Endodermal cell (in vitro differentiated cells): Measurements from ENCODE around the gene GIT1. TPM values are rescaled to one million over a fixed set of nuclear protein-coding genes. Genes with fewer than 3 reads are reported as not detected.

Experiments
- DNase-seq: peaks from one replicate; pipeline ENCODE4 v3.0.0-alpha.2; 2017
- H3K27ac ChIP-seq: 2 replicates; pipeline ENCODE4 v1.5.1; 2013; ENCODE audit warnings: mild to moderate bottlenecking, low read depth, low read length, moderate library complexity
- H3K27me3 ChIP-seq: 2 replicates; pipeline ENCODE4 v1.6.1; 2013; ENCODE audit warnings: mild to moderate bottlenecking, low read length, moderate library complexity; ENCODE audit not compliant: insufficient read depth, control insufficient read depth, poor library complexity, severe bottlenecking
- H3K36me3 ChIP-seq: 2 replicates; pipeline ENCODE4 v1.7.0; 2013; ENCODE audit warnings: mild to moderate bottlenecking, low read length, moderate library complexity; ENCODE audit not compliant: control insufficient read depth, insufficient read depth
- H3K4me1 ChIP-seq: one replicate; pipeline ENCODE4 v1.7.0; 2013; ENCODE audit warnings: low read length; ENCODE audit not compliant: control insufficient read depth, insufficient read depth
- H3K4me3 ChIP-seq: 2 replicates; pipeline ENCODE4 v1.5.1; 2013; ENCODE audit warnings: mild to moderate bottlenecking, low read length, moderate library complexity
- H3K9ac ChIP-seq: 2 replicates; pipeline ENCODE4 v1.6.1; 2013; ENCODE audit warnings: mild to moderate bottlenecking, low read length, moderate library complexity; ENCODE audit not compliant: poor library complexity, severe bottlenecking; ENCODE audit errors: extremely low read depth
- H3K9me3 ChIP-seq: 2 replicates; pipeline ENCODE4 v1.6.1; 2013; ENCODE audit warnings: mild to moderate bottlenecking, low read length, moderate library complexity; ENCODE audit not compliant: control insufficient read depth
- H3K27ac Mint-ChIP-seq: 2 replicates; pipeline ENCODE4 v1.8.0; 2020; ENCODE audit warnings: mixed read lengths
- H3K27me3 Mint-ChIP-seq: 2 replicates; pipeline ENCODE4 v1.8.0; 2021; ENCODE audit warnings: mild to moderate bottlenecking, mixed read lengths; ENCODE audit not compliant: insufficient read depth
- H3K36me3 Mint-ChIP-seq: 2 replicates; pipeline ENCODE4 v1.8.0; 2020; ENCODE audit warnings: low read depth, mixed read lengths
- H3K4me1 Mint-ChIP-seq: 2 replicates; pipeline ENCODE4 v1.8.0; 2020; ENCODE audit warnings: mixed read lengths
- H3K4me3 Mint-ChIP-seq: 2 replicates; pipeline ENCODE4 v1.8.0; 2020; ENCODE audit warnings: mild to moderate bottlenecking, moderate library complexity, mixed read lengths
- H3K9me3 Mint-ChIP-seq: 2 replicates; pipeline ENCODE4 v1.8.0; 2020; ENCODE audit warnings: mild to moderate bottlenecking, mixed read lengths
- WGBS, 2 experiments: methylation state at CpG; one replicate each; pipeline versions ENCODE4 v1.1.5 to v1.1.7; 2013; ENCODE audit warnings: missing lambda C conversion rate in 2 of 2, mixed read lengths in 1 of 2; ENCODE audit not compliant: insufficient coverage in 1 of 2, insufficient read length in 1 of 2; 5-methylcytosine and 5-hydroxymethylcytosine counted together
- total RNA-seq, 2 donors: library from RNA; stranded (reverse); fragmentation: NEBNext Ultra II Directional in 1 of 2; extraction: Animal tissue kit (Norgen Biotek cat#: 25700) in 1 of 2; gene quantifications; 2 replicates in 1 of 2; 3 replicates in 1 of 2; pipeline ENCODE4 v1.2.1, GENCODE V29; 2021
- TF ChIP-seq, protein P1 (sequence below): fragments of 200-600 bp; sonication (generic); conservative IDR thresholded peaks from 2 replicates; pipeline ENCODE4 v1.5.0; 2021; ENCODE audit warnings: antibody characterized with exemption, mild to moderate bottlenecking

GIT1 gene
- total RNA-seq, 2 donors from 2014 or later, result 45.0 to 61.8 TPM

DNA sequence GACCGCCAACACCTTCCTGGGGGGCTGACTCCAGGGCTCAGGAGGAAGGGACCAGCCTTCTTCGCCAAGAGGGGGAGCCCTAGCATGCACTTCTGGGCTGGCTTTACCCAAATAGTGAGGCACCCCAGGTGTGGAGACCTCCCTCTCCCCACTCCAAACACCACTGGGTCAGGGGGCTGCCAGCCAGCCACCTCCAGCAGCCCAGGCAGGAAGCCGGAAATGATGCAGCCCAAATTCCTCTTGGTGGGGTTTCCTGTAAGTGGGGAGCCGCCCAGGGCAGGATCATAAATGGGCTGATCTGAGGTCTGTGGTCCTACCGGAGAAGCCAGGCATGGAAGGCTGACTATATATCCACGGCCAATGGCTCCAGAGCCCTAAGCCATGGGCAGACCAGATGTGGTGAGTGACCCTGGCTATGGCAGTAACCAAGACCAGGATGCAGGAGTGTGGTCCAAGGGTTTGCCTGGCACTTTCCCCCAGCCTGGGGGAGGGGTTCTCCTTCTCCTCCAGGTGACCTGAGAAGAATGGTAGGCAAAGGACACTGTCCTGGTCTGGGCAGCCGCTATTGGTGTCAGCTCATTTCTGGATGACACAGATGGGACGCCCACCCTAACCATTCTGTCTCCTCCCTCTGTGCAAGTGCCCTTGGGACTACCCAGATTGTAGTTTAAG lies 4.2 kb downstream of the GIT1 start:
- Mint-ChIP-seq H3K4me3 (no peak overlapping the region), H3K4me1 (peaks cover 18% of the 10 kb centered on the region), H3K27ac (no peak overlapping the region), H3K36me3 (peaks cover 23% of the 10 kb centered on the region), H3K9me3 (no peaks in the 10 kb centered on the region), H3K27me3 (peaks cover 11% of the 10 kb centered on the region)
- Histone ChIP-seq H3K4me1 (peaks cover 13% of the 10 kb centered on the region), H3K27me3 (peaks cover 5% of the 10 kb centered on the region), H3K36me3 (peaks cover 19% of the 10 kb centered on the region), H3K9me3 (no peaks in the 10 kb centered on the region), H3K9ac (no peak overlapping the region), H3K27ac (no peak overlapping the region), H3K4me3 (no peak overlapping the region)
- WGBS, 2 experiments, result 82 to 86% methylated on average over 1 to 8 of the region's 8 CpGs
- TF ChIP-seq, protein P1, sequence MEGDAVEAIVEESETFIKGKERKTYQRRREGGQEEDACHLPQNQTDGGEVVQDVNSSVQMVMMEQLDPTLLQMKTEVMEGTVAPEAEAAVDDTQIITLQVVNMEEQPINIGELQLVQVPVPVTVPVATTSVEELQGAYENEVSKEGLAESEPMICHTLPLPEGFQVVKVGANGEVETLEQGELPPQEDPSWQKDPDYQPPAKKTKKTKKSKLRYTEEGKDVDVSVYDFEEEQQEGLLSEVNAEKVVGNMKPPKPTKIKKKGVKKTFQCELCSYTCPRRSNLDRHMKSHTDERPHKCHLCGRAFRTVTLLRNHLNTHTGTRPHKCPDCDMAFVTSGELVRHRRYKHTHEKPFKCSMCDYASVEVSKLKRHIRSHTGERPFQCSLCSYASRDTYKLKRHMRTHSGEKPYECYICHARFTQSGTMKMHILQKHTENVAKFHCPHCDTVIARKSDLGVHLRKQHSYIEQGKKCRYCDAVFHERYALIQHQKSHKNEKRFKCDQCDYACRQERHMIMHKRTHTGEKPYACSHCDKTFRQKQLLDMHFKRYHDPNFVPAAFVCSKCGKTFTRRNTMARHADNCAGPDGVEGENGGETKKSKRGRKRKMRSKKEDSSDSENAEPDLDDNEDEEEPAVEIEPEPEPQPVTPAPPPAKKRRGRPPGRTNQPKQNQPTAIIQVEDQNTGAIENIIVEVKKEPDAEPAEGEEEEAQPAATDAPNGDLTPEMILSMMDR, result peak; percentile 35
- peak; percentile 72 for DNase-seq

DNA sequence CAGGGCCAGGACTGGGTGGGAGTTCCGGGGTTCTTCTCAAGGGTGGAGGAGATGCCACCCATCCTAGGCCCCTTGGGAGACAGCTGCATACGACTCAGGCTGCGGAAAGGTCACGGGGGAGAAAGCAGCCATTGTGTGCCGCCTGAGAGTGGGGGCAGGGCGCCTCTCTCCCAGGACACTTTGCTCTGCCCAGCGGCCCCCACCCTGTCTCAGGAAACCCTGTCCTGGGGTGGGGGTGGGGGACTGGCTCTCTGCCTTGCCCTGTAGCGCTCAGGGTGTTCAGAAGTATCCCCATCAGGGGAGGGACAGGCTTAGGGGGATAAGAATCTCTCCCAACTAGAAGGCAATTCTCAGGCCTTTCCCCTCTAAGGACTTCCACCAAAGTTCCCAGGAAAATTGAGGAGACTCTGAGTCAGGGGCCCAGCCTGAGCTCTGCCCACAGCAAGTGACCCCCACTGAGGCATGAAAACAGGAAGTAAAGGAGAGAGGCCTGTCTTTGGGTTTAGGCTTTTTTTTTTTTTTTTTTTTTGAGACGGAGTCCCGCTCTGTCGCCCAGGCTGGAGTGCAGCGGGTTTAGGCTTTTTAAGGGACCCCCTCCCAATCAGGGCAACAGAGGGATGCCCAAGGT lies 4.9 kb downstream of the GIT1 start:
- TF ChIP-seq, protein P1, result no peak
- peak overlapping the region; percentile 68 for H3K27ac Mint-ChIP-seq
- H3K27me3 Mint-ChIP-seq, result peaks cover 7% of the 10 kb centered on the region
- H3K9me3 ChIP-seq, result no peaks in the 10 kb centered on the region
- peaks cover 14% of the 10 kb centered on the region for H3K4me1 Mint-ChIP-seq
- no peak overlapping the region for H3K4me3 ChIP-seq
- no peak overlapping the region for H3K9ac ChIP-seq
- no peaks in the 10 kb centered on the region for H3K27me3 ChIP-seq
- peaks cover 23% of the 10 kb centered on the region for H3K36me3 Mint-ChIP-seq
- H3K4me3 Mint-ChIP-seq, result no peak overlapping the region
- peaks cover 24% of the 10 kb centered on the region for H3K36me3 ChIP-seq
- peaks cover 13% of the 10 kb centered on the region for H3K4me1 ChIP-seq
- DNase-seq, result peak; percentile 53
- WGBS, 2 experiments, result 74 to 88% methylated on average over 8 to 12 of the region's 12 CpGs
- H3K27ac ChIP-seq, result no peak overlapping the region
- H3K9me3 Mint-ChIP-seq, result no peaks in the 10 kb centered on the region

DNA sequence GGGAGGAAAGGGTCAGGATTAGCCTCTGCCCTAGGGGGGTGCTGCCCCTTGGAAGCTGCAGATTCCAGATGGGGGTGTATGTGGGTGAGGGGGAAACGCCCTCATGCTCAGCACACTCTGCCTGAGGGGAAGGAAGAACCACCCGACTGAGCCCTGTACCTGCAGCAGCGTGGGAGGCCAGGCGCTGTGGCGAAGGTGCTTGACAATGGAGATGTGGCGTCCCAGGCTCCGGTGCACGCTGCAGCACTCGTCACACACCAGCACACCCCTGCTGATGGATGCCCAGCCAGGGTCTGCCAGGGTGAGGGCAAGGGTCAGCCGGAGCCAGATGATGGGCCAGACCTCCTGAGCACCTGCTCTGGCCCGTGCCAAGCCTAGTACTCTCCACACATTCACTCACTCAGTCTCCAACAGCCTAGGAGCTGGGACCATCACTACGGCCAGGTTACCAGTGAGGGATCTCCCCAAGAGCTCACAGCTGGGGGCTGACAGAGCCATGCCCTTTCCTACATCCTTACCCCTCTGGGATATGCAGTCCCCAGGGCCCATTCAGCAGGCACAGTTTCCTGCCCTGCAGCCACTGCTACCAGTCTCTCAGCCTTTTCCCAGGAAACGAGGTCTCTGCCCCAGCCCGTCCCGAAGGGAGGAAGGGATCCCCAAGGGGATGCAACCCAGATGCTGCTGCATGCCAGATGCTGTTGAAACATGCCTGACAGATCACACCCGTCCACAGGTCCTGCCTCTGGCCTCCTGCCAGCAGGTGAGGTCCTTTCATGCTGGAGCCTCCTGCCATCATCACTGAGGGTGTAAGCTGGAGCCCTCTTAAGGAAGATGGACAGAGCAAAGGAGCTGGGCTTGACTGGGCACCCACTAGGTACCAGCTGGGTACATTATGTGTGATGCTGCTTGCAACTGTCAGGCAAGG lies 5.9 kb downstream of the GIT1 start:
- TF ChIP-seq, protein P1, result no peak
- Histone ChIP-seq H3K27me3 (no peaks in the 10 kb centered on the region), H3K4me1 (peaks cover 13% of the 10 kb centered on the region), H3K27ac (no peak overlapping the region), H3K36me3 (peaks cover 27% of the 10 kb centered on the region), H3K4me3 (no peak overlapping the region), H3K9ac (no peak overlapping the region), H3K9me3 (no peaks in the 10 kb centered on the region)
- 94% methylated on average over 13 to 16 of the region's 16 CpGs for WGBS, 2 experiments
- H3K9me3 Mint-ChIP-seq, result no peaks in the 10 kb centered on the region
- peaks cover 23% of the 10 kb centered on the region for H3K36me3 Mint-ChIP-seq
- H3K4me1 Mint-ChIP-seq, result peaks cover 14% of the 10 kb centered on the region
- H3K27ac Mint-ChIP-seq, result no peak overlapping the region
- H3K27me3 Mint-ChIP-seq, result peaks cover 7% of the 10 kb centered on the region
- peak; percentile 45 for DNase-seq
- no peak overlapping the region for H3K4me3 Mint-ChIP-seq
